Testis (tissue), 2 donors: Measurements from ENCODE around the gene HNRNPC.
"Not testable (repeated sequence)": the region's sequence is repeated elsewhere in the genome, so short reads cannot be mapped to it uniquely, and the experiment has no call there.

ENCODE experiments used
- POLR2A ChIP-seq: fragments of 450-650 bp; IDR thresholded peaks from one replicate; pipeline ENCODE4 v1.6.1; 2017; ENCODE audit warnings: antibody characterized with exemption, mild to moderate bottlenecking, moderate library complexity
- TF ChIP-seq, protein P1 (sequence below), 3 experiments: fragments of 450-650 bp in 2 of 3; fragments of 200-600 bp in 1 of 3; sonication (generic) in 1 of 3; IDR thresholded peaks; one replicate each; pipeline ENCODE4 v1.5.1; 2016 to 2019; ENCODE audit warnings: antibody characterized with exemption in 3 of 3, mild to moderate bottlenecking in 2 of 3, moderate library complexity in 1 of 3

- TF ChIP-seq, protein P1, sequence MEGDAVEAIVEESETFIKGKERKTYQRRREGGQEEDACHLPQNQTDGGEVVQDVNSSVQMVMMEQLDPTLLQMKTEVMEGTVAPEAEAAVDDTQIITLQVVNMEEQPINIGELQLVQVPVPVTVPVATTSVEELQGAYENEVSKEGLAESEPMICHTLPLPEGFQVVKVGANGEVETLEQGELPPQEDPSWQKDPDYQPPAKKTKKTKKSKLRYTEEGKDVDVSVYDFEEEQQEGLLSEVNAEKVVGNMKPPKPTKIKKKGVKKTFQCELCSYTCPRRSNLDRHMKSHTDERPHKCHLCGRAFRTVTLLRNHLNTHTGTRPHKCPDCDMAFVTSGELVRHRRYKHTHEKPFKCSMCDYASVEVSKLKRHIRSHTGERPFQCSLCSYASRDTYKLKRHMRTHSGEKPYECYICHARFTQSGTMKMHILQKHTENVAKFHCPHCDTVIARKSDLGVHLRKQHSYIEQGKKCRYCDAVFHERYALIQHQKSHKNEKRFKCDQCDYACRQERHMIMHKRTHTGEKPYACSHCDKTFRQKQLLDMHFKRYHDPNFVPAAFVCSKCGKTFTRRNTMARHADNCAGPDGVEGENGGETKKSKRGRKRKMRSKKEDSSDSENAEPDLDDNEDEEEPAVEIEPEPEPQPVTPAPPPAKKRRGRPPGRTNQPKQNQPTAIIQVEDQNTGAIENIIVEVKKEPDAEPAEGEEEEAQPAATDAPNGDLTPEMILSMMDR (IDR thresholded peaks at IDR 0.05), result not testable (repeated sequence)
- TF ChIP-seq POLR2A, result not testable (repeated sequence)
Measured at GRCh38 chr14:21294026-21294425, 24.8 kb upstream of the HNRNPC start.
